IPS-20b (cell line): ENCODE results near the gene LBHD1.
"Not testable (repeated sequence)": the region's sequence is repeated elsewhere in the genome, so short reads cannot be mapped to it uniquely, and the experiment has no call there.

ENCODE experiments used
- H3K27ac ChIP-seq: one replicate; pipeline ENCODE4 v1.5.1; 2013; ENCODE audit warnings: low read length
- H3K27me3 ChIP-seq: 2 replicates; pipeline ENCODE4 v1.6.1; 2013; ENCODE audit warnings: mild to moderate bottlenecking, low read length, inconsistent platforms; ENCODE audit not compliant: insufficient read depth
- H3K36me3 ChIP-seq: 2 replicates; pipeline ENCODE4 v1.6.1; 2013; ENCODE audit warnings: low read depth, mild to moderate bottlenecking, inconsistent platforms, low read length, moderate library complexity; ENCODE audit not compliant: insufficient read depth
- H3K4me1 ChIP-seq: 2 replicates; pipeline ENCODE4 v1.6.1; 2013; ENCODE audit warnings: mild to moderate bottlenecking, control low read depth, inconsistent platforms, low read length, moderate library complexity; ENCODE audit not compliant: insufficient read depth
- H3K4me3 ChIP-seq: 2 replicates; pipeline ENCODE4 v1.5.1; 2013; ENCODE audit warnings: mild to moderate bottlenecking, low read length, inconsistent platforms
- H3K9ac ChIP-seq: 2 replicates; pipeline ENCODE4 v1.6.1; 2013; ENCODE audit warnings: low read depth, mild to moderate bottlenecking, inconsistent platforms, low read length, moderate library complexity
- H3K9me3 ChIP-seq: 2 replicates; pipeline ENCODE4 v1.6.1; 2013; ENCODE audit warnings: mild to moderate bottlenecking, low read depth, low read length, inconsistent platforms; ENCODE audit not compliant: insufficient read depth

LBHD1 gene

DNA sequence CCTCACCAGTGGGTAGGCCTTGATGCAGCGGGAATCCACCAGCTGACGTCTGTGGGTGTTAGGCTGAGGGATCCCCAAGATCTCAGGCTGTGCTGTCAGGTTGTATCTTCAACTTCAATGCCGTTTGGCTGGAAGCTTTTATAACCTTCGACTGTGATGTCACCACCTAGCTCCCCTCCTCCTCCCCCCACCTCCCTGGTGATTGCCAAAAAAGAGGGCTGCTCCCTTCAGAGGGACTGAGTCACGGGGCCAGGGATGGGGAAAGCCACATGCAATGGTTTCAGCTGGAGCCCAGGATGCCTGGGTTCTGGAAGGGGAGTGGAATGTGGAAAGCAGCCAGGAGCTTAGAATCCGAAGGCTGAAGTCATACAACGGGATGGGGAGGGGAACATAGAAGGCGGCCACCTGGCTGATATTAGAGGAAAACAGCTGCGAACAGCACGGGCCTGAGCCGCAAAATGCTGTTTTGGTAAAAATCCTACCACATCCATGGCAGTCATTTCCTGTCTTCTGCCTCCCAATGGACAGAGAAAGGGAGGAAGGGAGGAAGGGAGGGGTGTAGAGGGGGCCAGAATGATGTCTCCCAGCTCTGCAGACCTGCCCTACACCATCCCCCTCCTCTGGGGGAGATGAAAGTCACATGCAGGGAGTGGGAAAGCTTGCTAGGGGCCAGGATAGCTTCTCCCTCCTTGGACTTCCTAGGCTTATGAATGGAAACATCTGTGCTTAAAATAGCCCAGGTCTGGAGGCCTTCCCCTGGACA is 17.5 kb upstream of the LBHD1 start, which contains the start of gene LRRN4CL:
Gene LRRN4CL (minus strand): TSS at position 110 of the 763 bp plus-strand sequence. CDS start 1,022 bp downstream, outside the sequence.
- Histone ChIP-seq H3K9me3 (no peaks in the 10 kb centered on the region), H3K4me1 (no peaks in the 10 kb centered on the region), H3K27me3 (no peaks in the 10 kb centered on the region), H3K4me3 (no peak within 1 kb of the TSS), H3K36me3 (peaks cover 38% of the 10 kb centered on the region), H3K9ac (no peak within 1 kb of the TSS), H3K27ac (no peak within 1 kb of the TSS)

DNA sequence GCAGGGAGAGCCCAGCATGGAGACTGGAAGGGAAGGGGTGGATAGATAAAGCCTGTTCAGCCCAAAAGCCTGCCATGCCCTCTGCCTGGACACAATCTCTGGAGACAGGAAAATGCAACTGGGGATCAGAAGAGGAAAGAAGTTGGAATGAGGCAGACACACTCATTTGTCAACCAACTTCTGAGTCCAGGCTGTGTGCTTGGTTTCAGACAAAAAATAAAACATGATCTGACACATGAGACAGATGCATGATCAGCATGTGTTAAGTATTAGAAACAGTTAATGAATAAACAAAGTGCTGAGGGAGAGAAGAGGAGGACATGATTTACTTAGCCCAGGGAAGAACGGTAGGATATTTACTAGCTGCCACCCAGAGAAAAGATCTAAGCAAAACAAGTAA is 16.4 kb upstream of the LBHD1 start:
- no peak overlapping the region for H3K4me3 ChIP-seq
- no peak overlapping the region for H3K9ac ChIP-seq

DNA sequence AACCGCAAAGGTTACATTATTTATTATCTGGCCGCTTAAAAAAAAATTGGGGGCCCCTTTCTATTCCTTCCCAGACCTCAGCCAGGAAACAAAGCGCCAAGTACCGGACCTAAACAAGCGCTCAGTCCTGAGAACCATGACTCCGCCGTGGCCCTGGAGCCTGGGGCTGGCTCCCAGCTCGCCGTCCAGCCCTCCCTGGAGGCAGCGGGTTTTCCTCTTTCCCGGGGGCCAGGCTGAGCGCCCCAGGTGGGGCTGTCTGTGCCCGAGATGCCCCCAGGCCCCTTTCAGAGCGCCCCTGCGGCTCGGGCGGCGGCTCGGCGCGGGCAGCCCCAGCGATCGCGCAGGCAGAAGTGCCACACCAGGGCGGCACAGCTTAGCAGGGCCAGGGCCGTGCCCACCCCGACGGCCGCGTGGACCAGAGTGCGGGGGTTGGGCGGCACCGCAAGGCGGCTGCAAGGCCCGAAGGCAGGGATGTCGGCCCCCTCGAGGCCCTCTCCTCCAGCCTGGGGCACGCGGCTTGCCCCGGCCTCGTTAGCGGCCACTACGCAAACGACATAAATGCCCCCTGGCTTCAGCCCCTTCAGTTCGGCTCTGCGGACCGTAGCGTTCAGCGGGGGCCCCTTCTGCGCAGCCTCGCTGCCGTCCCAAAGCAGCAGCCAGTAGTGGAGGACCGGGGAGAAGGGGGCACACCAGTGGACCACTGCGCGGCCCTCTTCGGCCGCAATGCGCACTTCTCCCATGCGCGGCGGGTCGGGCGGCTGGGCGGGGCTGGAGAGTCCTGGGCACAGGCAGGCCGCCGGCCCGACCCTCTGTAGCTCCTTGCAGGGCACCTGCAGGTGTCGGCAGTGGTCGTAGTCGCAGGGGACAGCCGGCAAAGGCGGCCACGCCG is 15.7 kb upstream of the LBHD1 start:
- Histone ChIP-seq H3K9ac (no peak overlapping the region), H3K4me1 (no peaks in the 10 kb centered on the region), H3K36me3 (peaks cover 28% of the 10 kb centered on the region), H3K27ac (no peak overlapping the region), H3K27me3 (no peaks in the 10 kb centered on the region), H3K4me3 (no peak overlapping the region), H3K9me3 (no peaks in the 10 kb centered on the region)

More for the DNA sequence above, 16.4 kb upstream of the LBHD1 start:
- Histone ChIP-seq H3K9me3 (no peaks in the 10 kb centered on the region), H3K36me3 (peaks cover 36% of the 10 kb centered on the region), H3K27me3 (no peaks in the 10 kb centered on the region), H3K27ac (no peak overlapping the region), H3K4me1 (no peaks in the 10 kb centered on the region)

DNA sequence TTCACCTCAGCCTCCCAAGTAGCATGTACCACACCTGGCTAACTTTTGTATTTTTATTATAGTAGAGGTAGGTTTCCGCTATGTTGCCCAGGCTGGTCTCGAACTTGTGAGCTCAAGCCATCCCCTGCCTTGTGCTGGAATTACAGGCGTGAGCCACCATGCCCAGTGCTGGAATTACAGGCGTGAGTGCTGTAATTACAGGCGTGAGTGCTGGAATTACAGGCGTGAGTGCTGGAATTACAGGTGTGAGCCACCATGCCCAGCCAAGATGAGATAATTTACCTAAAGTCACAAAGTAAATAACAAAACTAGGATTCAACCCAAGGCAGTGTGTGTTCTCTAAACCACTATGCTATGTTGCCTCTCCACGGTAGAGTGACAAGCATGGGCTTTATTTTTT is 10.5 kb upstream of the LBHD1 start:
- Histone ChIP-seq H3K36me3 (peaks cover 7% of the 10 kb centered on the region), H3K27me3 (no peaks in the 10 kb centered on the region), H3K9me3 (no peaks in the 10 kb centered on the region), H3K9ac (no peak overlapping the region), H3K27ac (no peak overlapping the region), H3K4me1 (peaks cover 7% of the 10 kb centered on the region), H3K4me3 (no peak overlapping the region)

DNA sequence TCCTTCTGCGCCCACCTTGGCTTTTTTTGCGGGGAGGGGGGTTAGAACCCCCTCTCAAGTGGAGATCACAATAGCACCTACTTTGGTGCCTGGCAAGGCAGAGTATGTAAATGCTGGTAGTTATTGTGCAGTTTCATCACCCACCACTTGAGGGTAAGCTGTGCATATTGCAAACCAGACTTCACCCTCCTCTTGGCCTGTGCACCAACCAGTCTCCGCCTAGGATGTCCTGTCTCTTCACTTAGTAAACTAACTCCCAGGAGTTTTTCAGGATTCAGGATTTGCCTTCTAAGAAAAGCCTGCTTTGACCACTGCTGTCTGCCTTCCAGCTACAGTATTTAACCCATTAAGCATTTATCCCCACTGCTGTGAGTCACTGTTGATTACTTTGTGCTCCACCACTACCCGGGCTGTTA is 8.8 kb upstream of the LBHD1 start:
- Histone ChIP-seq H3K27ac (no peak overlapping the region), H3K9ac (no peak overlapping the region)

DNA sequence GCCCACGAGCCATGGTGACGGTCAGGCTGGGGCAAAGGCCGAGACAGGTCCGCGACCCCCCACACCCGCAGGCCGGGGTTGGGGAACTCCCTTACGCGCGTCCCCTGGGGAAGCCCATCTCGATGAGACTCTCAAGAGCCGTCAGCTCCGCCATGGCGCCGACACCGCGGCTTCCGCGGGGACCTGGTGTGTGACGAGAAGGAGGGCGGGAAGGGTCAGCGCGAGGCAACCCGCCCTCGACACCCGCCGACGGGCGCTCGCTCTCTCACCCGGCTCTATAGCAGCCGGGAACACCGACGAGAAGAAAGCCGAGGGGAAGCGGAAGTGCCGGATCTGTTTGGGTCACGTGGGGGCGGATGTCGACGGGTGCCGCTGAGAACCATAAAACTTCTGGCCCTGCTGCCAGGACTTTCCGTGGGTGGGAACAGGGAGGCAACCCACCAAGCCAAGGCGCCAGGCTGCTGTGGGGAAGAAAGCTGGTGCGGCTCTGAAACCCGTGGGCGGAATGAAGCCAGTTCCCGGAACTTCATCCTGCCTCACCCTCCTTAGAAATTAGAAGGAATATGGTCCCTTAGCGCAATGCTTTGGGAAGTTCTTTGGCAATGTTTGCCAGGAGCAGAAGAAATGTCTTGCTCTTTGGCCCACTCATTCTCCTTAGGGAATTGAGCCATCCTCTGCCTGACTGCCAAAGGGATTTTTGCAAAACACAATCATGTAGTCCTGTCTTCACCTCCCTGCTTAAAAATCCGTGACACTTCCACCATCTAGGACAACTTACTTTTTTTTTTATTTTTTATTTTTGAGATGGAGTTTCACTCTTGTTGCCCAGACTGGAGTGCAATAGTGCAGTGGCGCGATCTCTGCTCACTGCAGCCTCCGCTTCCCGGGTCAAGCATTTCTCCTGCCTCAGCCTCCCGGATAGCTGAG is 7.0 kb upstream of the LBHD1 start, which contains the start of gene UBXN1:
Gene UBXN1 (minus strand): TSS at position 304 of the 927 bp plus-strand sequence. CDS start 150 bp downstream, at position 154.
- H3K27ac ChIP-seq: peak within 1 kb of the TSS; percentile 89
- peaks cover 28% of the 10 kb centered on the region for H3K36me3 ChIP-seq
- H3K4me3 ChIP-seq: peak within 1 kb of the TSS; percentile 96
- peak within 1 kb of the TSS; percentile 95 for H3K9ac ChIP-seq
- no peaks in the 10 kb centered on the region for H3K9me3 ChIP-seq
- H3K4me1 ChIP-seq: peaks cover 7% of the 10 kb centered on the region
- H3K27me3 ChIP-seq: no peaks in the 10 kb centered on the region

More for the DNA sequence above, 8.8 kb upstream of the LBHD1 start:
- Histone ChIP-seq H3K4me1 (peaks cover 7% of the 10 kb centered on the region), H3K4me3 (no peak overlapping the region), H3K27me3 (no peaks in the 10 kb centered on the region), H3K36me3 (peaks cover 22% of the 10 kb centered on the region), H3K9me3 (no peaks in the 10 kb centered on the region)

DNA sequence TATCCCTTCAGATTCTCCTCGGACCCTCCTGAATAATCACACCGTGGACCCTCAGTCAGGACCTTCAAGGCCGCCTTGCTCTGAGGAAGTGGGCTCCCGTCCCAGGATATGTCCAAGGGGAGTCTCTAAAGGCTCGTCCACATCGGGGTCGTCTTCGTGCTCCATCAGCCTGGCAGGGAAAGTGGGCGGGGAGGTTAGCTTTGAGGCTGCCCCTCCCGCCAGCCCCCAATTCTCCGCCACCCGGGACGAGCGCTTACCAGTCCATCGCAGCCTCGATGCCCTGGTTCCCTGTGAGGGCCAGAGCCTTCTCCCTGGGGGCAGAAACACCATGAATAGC is 6.3 kb upstream of the LBHD1 start:
- H3K27me3 ChIP-seq: no peaks in the 10 kb centered on the region
- peaks cover 34% of the 10 kb centered on the region for H3K36me3 ChIP-seq
- H3K4me3 ChIP-seq: peak overlapping the region; percentile 96
- H3K9ac ChIP-seq: peak overlapping the region; percentile 95
- no peaks in the 10 kb centered on the region for H3K9me3 ChIP-seq
- peak overlapping the region; percentile 89 for H3K27ac ChIP-seq
- peaks cover 7% of the 10 kb centered on the region for H3K4me1 ChIP-seq

DNA sequence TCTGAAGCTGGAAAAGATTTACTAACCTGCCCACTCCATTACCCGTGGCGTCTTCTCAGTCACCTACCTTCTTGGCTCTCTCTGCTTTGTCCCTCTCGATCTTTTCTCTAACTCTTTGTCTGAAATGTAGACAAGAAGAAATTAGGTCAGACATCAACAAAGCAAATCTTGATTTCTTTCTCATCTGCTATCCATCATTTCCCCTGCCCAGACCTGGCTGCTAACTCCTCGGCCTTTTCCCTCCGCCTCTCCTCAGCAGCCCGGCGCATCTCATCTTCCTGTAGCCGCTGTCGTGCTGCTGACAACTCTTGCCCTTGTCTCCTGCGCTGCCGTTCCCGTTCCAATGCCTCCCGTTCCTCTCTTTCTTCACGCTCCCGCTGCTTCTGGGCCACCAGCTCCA is 5.6 kb upstream of the LBHD1 start:
- Histone ChIP-seq H3K4me3 (peak overlapping the region; percentile 96), H3K36me3 (peaks cover 41% of the 10 kb centered on the region), H3K27ac (no peak overlapping the region), H3K9me3 (no peaks in the 10 kb centered on the region), H3K4me1 (peaks cover 7% of the 10 kb centered on the region), H3K9ac (peak overlapping the region; percentile 95; the same call in 1 of the 2 replicates), H3K27me3 (no peaks in the 10 kb centered on the region)

DNA sequence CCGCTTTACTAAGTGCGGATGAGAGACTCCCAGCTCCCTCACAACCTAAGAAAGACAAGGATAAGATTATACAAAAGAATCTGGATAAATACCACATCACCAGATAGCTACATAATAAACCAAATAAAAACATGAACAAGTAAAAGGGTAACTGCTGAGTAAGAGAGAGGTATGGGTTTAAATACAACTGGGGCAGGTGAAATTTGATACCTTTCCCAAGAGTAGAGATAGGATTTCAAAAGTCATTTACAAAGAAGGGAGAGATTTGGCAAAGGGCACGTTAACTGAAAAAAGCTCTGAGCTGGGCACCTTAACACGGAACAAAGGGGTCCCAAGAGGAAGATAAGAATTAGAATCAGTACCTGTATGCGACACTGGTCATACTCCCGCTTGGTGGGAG is 5.1 kb upstream of the LBHD1 start:
- peaks cover 42% of the 10 kb centered on the region for H3K36me3 ChIP-seq
- H3K4me3 ChIP-seq: no peak overlapping the region
- H3K9ac ChIP-seq: no peak overlapping the region
- H3K4me1 ChIP-seq: peaks cover 7% of the 10 kb centered on the region
- no peaks in the 10 kb centered on the region for H3K9me3 ChIP-seq
- H3K27ac ChIP-seq: no peak overlapping the region
- no peaks in the 10 kb centered on the region for H3K27me3 ChIP-seq

DNA sequence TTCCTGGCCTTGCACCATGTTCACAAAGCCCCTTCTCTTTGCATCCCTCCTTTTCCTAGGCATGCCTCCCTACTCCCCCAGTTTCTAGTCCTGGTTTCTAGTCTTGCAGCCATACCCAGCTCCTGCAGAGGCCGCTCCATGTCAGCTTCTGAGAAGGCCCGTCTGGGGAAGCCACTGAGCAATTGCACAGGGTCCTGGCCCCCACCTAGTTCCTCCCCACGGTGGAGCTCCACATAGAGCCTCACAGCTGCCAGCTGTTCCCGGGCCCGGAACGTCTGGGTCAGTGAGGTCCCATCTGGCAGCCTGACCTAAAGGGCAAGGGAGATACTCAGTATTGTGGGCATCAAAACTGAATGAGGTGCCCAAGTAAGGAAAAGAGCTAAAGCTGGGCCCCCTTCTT is 4.6 kb upstream of the LBHD1 start:
- Histone ChIP-seq H3K36me3 (peaks cover 42% of the 10 kb centered on the region), H3K4me1 (peaks cover 7% of the 10 kb centered on the region), H3K9me3 (no peaks in the 10 kb centered on the region), H3K27ac (no peak overlapping the region), H3K27me3 (no peaks in the 10 kb centered on the region), H3K9ac (no peak overlapping the region), H3K4me3 (no peak overlapping the region)

DNA sequence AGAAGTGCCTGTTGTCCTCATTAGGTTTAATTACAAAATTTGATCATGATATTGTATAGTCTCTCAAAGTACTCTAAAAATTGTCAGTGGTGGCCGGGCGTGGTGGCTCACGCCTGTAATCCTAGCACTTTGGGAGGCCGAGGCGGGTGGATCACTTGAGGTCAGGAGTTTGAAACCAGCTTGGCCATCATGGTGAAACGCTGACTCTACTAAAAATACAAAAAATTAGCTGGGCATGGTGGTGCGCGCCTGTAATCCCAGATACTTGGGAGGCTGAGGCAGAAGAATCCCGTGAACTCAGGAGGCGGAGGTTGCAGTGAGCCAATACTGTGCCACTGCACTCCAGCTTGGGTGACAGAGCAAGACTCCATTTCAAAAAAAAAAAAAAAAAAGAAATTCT is 3.3 kb upstream of the LBHD1 start:
- H3K4me1 ChIP-seq, H3K27ac ChIP-seq, H3K27me3 ChIP-seq, H3K9me3 ChIP-seq, H3K4me3 ChIP-seq, H3K9ac ChIP-seq: not testable (repeated sequence)
- peaks cover 42% of the 10 kb centered on the region for H3K36me3 ChIP-seq
